SU-DHL-6 (cell line): ENCODE data around the gene ALKBH2.

Experiments used
- EZH2phosphoT487 ChIP-seq: fragments of 200-600 bp; sonication (generic), shearing (Covaris generic); conservative IDR thresholded peaks from 2 replicates; pipeline ENCODE4 v1.6.1; 2018; ENCODE audit warnings: mild to moderate bottlenecking, antibody characterized with exemption, low read length, moderate library complexity, mixed read lengths
- TF ChIP-seq, protein P1 (sequence below): fragments of 200-600 bp; sonication (generic); IDR thresholded peaks from one replicate; pipeline ENCODE4 v1.5.1; 2017; ENCODE audit warnings: antibody characterized with exemption, mild to moderate bottlenecking, low read length, moderate library complexity; ENCODE audit not compliant: insufficient read depth, poor library complexity, severe bottlenecking

DNA sequence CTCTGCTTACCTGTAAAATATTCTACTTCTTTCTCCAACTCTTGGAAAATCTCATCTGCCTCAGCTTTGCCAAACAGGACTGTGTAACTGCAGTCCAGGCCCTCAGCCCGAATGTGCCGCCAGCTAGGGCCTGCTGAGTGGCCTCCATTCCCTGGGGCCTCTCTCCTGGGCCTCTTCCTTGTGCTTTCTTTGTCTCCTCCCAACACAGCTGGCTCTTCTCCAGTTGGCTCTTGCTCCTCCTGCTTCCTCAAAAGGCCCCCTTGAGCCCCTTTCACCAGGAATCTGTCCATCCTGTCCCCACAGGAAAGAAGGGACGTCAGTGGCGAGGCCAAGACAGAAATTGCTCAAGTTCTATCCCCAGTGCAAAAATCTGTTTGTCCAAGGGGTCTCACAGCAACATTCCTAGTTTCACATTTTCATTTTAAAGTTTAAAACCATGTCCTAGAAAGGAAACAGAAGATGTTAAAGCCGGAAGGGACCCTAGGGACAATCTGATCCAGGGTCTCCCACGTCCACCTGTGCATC is 713 bp downstream of the ALKBH2 start:
- TF ChIP-seq, protein P1, sequence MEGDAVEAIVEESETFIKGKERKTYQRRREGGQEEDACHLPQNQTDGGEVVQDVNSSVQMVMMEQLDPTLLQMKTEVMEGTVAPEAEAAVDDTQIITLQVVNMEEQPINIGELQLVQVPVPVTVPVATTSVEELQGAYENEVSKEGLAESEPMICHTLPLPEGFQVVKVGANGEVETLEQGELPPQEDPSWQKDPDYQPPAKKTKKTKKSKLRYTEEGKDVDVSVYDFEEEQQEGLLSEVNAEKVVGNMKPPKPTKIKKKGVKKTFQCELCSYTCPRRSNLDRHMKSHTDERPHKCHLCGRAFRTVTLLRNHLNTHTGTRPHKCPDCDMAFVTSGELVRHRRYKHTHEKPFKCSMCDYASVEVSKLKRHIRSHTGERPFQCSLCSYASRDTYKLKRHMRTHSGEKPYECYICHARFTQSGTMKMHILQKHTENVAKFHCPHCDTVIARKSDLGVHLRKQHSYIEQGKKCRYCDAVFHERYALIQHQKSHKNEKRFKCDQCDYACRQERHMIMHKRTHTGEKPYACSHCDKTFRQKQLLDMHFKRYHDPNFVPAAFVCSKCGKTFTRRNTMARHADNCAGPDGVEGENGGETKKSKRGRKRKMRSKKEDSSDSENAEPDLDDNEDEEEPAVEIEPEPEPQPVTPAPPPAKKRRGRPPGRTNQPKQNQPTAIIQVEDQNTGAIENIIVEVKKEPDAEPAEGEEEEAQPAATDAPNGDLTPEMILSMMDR = no peak
- no peak for TF ChIP-seq EZH2phosphoT487
